ENCODE results near the gene CACNA1G. TPM values are rescaled to one million over a fixed set of nuclear protein-coding genes. Genes with fewer than 3 reads are reported as not detected.

The CACNA1G gene
- total RNA-seq, 1 donor from 2014 or later, result 0.05 TPM

- intact Hi-C loops (cut with micrococcal nuclease), result no loop called here
- H3K4me1 Mint-ChIP-seq (ENCODE audit: low read depth), result no peaks in the 10 kb centered on the region
- H3K4me3 Mint-ChIP-seq, result no peak overlapping the region
- no peaks in the 10 kb centered on the region for H3K36me3 Mint-ChIP-seq (ENCODE audit: low read depth)
- peaks cover 30% of the 10 kb centered on the region for H3K27me3 Mint-ChIP-seq (ENCODE audit: insufficient read depth)
- H3K9me3 Mint-ChIP-seq, result no peaks in the 10 kb centered on the region
- no peak for DNase-seq (ENCODE audit: low spot score)
- no peak overlapping the region for H3K27ac Mint-ChIP-seq
Measured at GRCh38 chr17:50569592-50569991, 9.1 kb downstream of the CACNA1G start.

- H3K27me3 Mint-ChIP-seq (ENCODE audit: insufficient read depth), result peaks cover 26% of the 10 kb centered on the region
- no peaks in the 10 kb centered on the region for H3K4me1 Mint-ChIP-seq (ENCODE audit: low read depth)
- no peaks in the 10 kb centered on the region for H3K36me3 Mint-ChIP-seq (ENCODE audit: low read depth)
- DNase-seq (ENCODE audit: low spot score), result no peak
- H3K4me3 Mint-ChIP-seq, result no peak overlapping the region
- no peaks in the 10 kb centered on the region for H3K9me3 Mint-ChIP-seq
- intact Hi-C loops (cut with micrococcal nuclease), result no loop called here
- H3K27ac Mint-ChIP-seq, result no peak overlapping the region
Measured at GRCh38 chr17:50570032-50570431, 9.5 kb downstream of the CACNA1G start.

GRCh38 chr17:50570528-50570927 is 10.0 kb downstream of the CACNA1G start:
- no peaks in the 10 kb centered on the region for H3K36me3 Mint-ChIP-seq (ENCODE audit: low read depth)
- H3K9me3 Mint-ChIP-seq, result no peaks in the 10 kb centered on the region
- H3K4me1 Mint-ChIP-seq (ENCODE audit: low read depth), result no peaks in the 10 kb centered on the region
- H3K27me3 Mint-ChIP-seq (ENCODE audit: insufficient read depth), result peaks cover 21% of the 10 kb centered on the region
- intact Hi-C loops (cut with micrococcal nuclease), result no loop called here
- no peak overlapping the region for H3K4me3 Mint-ChIP-seq
- DNase-seq (ENCODE audit: low spot score), result no peak
- no peak overlapping the region for H3K27ac Mint-ChIP-seq

GRCh38 chr17:50571681-50572080 is 11.2 kb downstream of the CACNA1G start:
- Mint-ChIP-seq H3K9me3 (no peaks in the 10 kb centered on the region), H3K27me3 (ENCODE audit: insufficient read depth) (peaks cover 13% of the 10 kb centered on the region), H3K4me1 (ENCODE audit: low read depth) (no peaks in the 10 kb centered on the region), H3K27ac (no peak overlapping the region), H3K4me3 (no peak overlapping the region), H3K36me3 (ENCODE audit: low read depth) (no peaks in the 10 kb centered on the region)
- intact Hi-C loops (cut with micrococcal nuclease), result no loop called here
- DNase-seq (ENCODE audit: low spot score), result no peak

GRCh38 chr17:50572541-50572940 is 12.0 kb downstream of the CACNA1G start:
- intact Hi-C loops (cut with micrococcal nuclease), result no loop called here
- Mint-ChIP-seq H3K27ac (no peak overlapping the region), H3K9me3 (no peaks in the 10 kb centered on the region), H3K4me3 (no peak overlapping the region), H3K36me3 (ENCODE audit: low read depth) (no peaks in the 10 kb centered on the region), H3K4me1 (ENCODE audit: low read depth) (no peaks in the 10 kb centered on the region), H3K27me3 (ENCODE audit: insufficient read depth) (peaks cover 11% of the 10 kb centered on the region)
- no peak for DNase-seq (ENCODE audit: low spot score)

- H3K27me3 Mint-ChIP-seq (ENCODE audit: insufficient read depth), result peaks cover 9% of the 10 kb centered on the region
- intact Hi-C loops (cut with micrococcal nuclease), result no loop called here
- no peak for DNase-seq (ENCODE audit: low spot score)
- no peak overlapping the region for H3K27ac Mint-ChIP-seq
- no peaks in the 10 kb centered on the region for H3K9me3 Mint-ChIP-seq
- no peaks in the 10 kb centered on the region for H3K4me1 Mint-ChIP-seq (ENCODE audit: low read depth)
- no peaks in the 10 kb centered on the region for H3K36me3 Mint-ChIP-seq (ENCODE audit: low read depth)
- H3K4me3 Mint-ChIP-seq, result no peak overlapping the region
Measured at GRCh38 chr17:50573866-50574611, 13.5 kb downstream of the CACNA1G start.

- Mint-ChIP-seq H3K4me1 (ENCODE audit: low read depth) (no peaks in the 10 kb centered on the region), H3K36me3 (ENCODE audit: low read depth) (no peaks in the 10 kb centered on the region), H3K9me3 (no peaks in the 10 kb centered on the region), H3K4me3 (no peak overlapping the region), H3K27me3 (ENCODE audit: insufficient read depth) (peaks cover 11% of the 10 kb centered on the region), H3K27ac (no peak overlapping the region)
- intact Hi-C loops (cut with micrococcal nuclease), result no loop called here
- no peak for DNase-seq (ENCODE audit: low spot score)
Measured at GRCh38 chr17:50575581-50576210, 15.2 kb downstream of the CACNA1G start.

- Mint-ChIP-seq H3K4me3 (no peak overlapping the region), H3K27ac (no peak overlapping the region), H3K27me3 (ENCODE audit: insufficient read depth) (peaks cover 14% of the 10 kb centered on the region), H3K9me3 (no peaks in the 10 kb centered on the region), H3K4me1 (ENCODE audit: low read depth) (no peaks in the 10 kb centered on the region), H3K36me3 (ENCODE audit: low read depth) (no peaks in the 10 kb centered on the region)
- DNase-seq (ENCODE audit: low spot score), result no peak
- intact Hi-C loops (cut with micrococcal nuclease), result no loop called here
Measured at GRCh38 chr17:50576864-50577263, 16.3 kb downstream of the CACNA1G start.

- H3K9me3 Mint-ChIP-seq, result no peaks in the 10 kb centered on the region
- no peak for DNase-seq (ENCODE audit: low spot score)
- no peak overlapping the region for H3K4me3 Mint-ChIP-seq
- no peaks in the 10 kb centered on the region for H3K36me3 Mint-ChIP-seq (ENCODE audit: low read depth)
- H3K27ac Mint-ChIP-seq, result no peak overlapping the region
- H3K4me1 Mint-ChIP-seq (ENCODE audit: low read depth), result no peaks in the 10 kb centered on the region
- intact Hi-C loops (cut with micrococcal nuclease), result no loop called here
- H3K27me3 Mint-ChIP-seq (ENCODE audit: insufficient read depth), result peaks cover 14% of the 10 kb centered on the region
Measured at GRCh38 chr17:50577451-50577954, 17.0 kb downstream of the CACNA1G start.

GRCh38 chr17:50578173-50578572 is 17.7 kb downstream of the CACNA1G start:
- H3K36me3 Mint-ChIP-seq (ENCODE audit: low read depth), result no peaks in the 10 kb centered on the region
- no peaks in the 10 kb centered on the region for H3K4me1 Mint-ChIP-seq (ENCODE audit: low read depth)
- peaks cover 15% of the 10 kb centered on the region for H3K27me3 Mint-ChIP-seq (ENCODE audit: insufficient read depth)
- no peak overlapping the region for H3K27ac Mint-ChIP-seq
- intact Hi-C loops (cut with micrococcal nuclease), result no loop called here
- H3K4me3 Mint-ChIP-seq, result no peak overlapping the region
- no peak for DNase-seq (ENCODE audit: low spot score)
- H3K9me3 Mint-ChIP-seq, result no peaks in the 10 kb centered on the region

GRCh38 chr17:50579399-50579798 is 18.9 kb downstream of the CACNA1G start:
- H3K27ac Mint-ChIP-seq, result no peak overlapping the region
- no peak for DNase-seq (ENCODE audit: low spot score)

GRCh38 chr17:50580646-50581045 is 20.1 kb downstream of the CACNA1G start:
- intact Hi-C loops (cut with micrococcal nuclease), result no loop called here

More at GRCh38 chr17:50579399-50579798, 18.9 kb downstream of the CACNA1G start:
- Mint-ChIP-seq H3K9me3 (no peaks in the 10 kb centered on the region), H3K4me1 (ENCODE audit: low read depth) (no peaks in the 10 kb centered on the region), H3K36me3 (ENCODE audit: low read depth) (no peaks in the 10 kb centered on the region), H3K27me3 (ENCODE audit: insufficient read depth) (peaks cover 19% of the 10 kb centered on the region), H3K4me3 (no peak overlapping the region)
- intact Hi-C loops (cut with micrococcal nuclease), result no loop called here

GRCh38 chr17:50581316-50581715 is 20.8 kb downstream of the CACNA1G start:
- intact Hi-C loops (cut with micrococcal nuclease), result no loop called here
- no peaks in the 10 kb centered on the region for H3K36me3 Mint-ChIP-seq (ENCODE audit: low read depth)
- no peaks in the 10 kb centered on the region for H3K9me3 Mint-ChIP-seq
- no peaks in the 10 kb centered on the region for H3K4me1 Mint-ChIP-seq (ENCODE audit: low read depth)
- no peak overlapping the region for H3K4me3 Mint-ChIP-seq
- H3K27me3 Mint-ChIP-seq (ENCODE audit: insufficient read depth), result peaks cover 20% of the 10 kb centered on the region
- no peak for DNase-seq (ENCODE audit: low spot score)
- H3K27ac Mint-ChIP-seq, result no peak overlapping the region

More at GRCh38 chr17:50580646-50581045, 20.1 kb downstream of the CACNA1G start:
- peaks cover 20% of the 10 kb centered on the region for H3K27me3 Mint-ChIP-seq (ENCODE audit: insufficient read depth)
- H3K4me1 Mint-ChIP-seq (ENCODE audit: low read depth), result no peaks in the 10 kb centered on the region
- H3K4me3 Mint-ChIP-seq, result no peak overlapping the region
- DNase-seq (ENCODE audit: low spot score), result no peak
- H3K9me3 Mint-ChIP-seq, result no peaks in the 10 kb centered on the region
- H3K36me3 Mint-ChIP-seq (ENCODE audit: low read depth), result no peaks in the 10 kb centered on the region
- H3K27ac Mint-ChIP-seq, result no peak overlapping the region
